Measurements from ENCODE around the gene CAV3. TPM values are rescaled to one million over a fixed set of nuclear protein-coding genes. Genes with fewer than 3 reads are reported as not detected.
A peak's percentile ranks its signal among the peaks of the same experiment; 100 is the strongest.

Gene CAV3
- total and polyA plus RNA-seq, 9 of the 15 experiments (the other 6 are each of a cell fraction or from before 2014, with no cell fraction given) = not detected

DNA sequence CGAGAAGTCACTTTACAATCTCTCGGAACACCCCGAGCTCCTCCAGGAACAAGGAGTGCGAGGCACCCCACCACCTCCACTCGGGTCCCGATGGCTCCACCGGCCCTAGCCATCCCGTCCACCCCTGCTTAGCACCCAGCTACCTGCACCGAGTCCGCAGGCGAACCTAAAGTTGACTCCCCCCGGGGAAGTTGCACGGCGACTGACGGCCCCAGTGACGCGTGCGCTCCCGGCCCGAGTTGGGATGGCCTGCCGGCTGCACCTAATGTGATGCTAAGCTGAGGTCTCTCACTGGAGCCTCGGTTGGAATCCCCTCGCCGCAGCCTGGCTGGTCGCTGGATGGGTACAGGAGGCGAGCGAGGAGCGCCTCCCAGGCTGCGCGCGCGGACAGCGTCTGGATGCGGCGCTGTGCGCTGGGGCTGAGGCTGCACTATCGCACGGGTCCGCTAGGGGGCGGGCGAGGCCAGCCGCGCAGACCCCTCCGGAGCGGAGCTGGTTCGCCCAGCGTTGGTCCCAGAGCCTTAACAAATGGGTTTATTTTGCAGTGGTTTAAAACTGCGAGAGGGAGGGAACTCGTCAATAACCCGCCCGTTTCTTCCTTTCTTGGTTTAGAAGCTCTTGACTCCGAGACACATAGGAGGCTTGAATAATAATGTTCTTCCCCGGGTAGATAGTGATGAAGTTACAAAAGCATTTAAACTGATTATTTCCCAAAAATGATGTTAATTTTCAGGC lies 35.7 kb downstream of the CAV3 start, which contains the start of gene OXTR (continued):
- TF ChIP-seq ZNF518B (CRISPR knock-in tag; IDR thresholded peaks at IDR 0.05) (no peak), ZBTB7A (IDR thresholded peaks at IDR 0.05; ENCODE audit: borderline replicate concordance, control insufficient read depth, low read depth, low read length) (peak; percentile 73; the same call in 1 of the 2 replicates), ETV5 (CRISPR knock-in tag; IDR thresholded peaks at IDR 0.05; ENCODE audit: low read depth) (no peak), ZNF347 (CRISPR knock-in tag; IDR thresholded peaks at IDR 0.05; ENCODE audit: low read depth) (no peak), FUS (optimal IDR thresholded peaks at IDR 0.05; ENCODE audit: low read depth, low read length) (peak; percentile 67), SMARCA5 (IDR thresholded peaks at IDR 0.05) (no peak), MYNN (IDR thresholded peaks at IDR 0.05) (no peak), MYNN (CRISPR knock-in tag; IDR thresholded peaks at IDR 0.05) (no peak), SMARCA4 (IDR thresholded peaks at IDR 0.05) (no peak), ATF7 (IDR thresholded peaks at IDR 0.05) (peak; percentile 37; the same call in 1 of the 2 replicates), KDM4B (IDR thresholded peaks at IDR 0.05; ENCODE audit: borderline replicate concordance in 2 of 2, low read depth in 1 of 2) (no peak)
- TF ChIP-seq, protein P1, sequence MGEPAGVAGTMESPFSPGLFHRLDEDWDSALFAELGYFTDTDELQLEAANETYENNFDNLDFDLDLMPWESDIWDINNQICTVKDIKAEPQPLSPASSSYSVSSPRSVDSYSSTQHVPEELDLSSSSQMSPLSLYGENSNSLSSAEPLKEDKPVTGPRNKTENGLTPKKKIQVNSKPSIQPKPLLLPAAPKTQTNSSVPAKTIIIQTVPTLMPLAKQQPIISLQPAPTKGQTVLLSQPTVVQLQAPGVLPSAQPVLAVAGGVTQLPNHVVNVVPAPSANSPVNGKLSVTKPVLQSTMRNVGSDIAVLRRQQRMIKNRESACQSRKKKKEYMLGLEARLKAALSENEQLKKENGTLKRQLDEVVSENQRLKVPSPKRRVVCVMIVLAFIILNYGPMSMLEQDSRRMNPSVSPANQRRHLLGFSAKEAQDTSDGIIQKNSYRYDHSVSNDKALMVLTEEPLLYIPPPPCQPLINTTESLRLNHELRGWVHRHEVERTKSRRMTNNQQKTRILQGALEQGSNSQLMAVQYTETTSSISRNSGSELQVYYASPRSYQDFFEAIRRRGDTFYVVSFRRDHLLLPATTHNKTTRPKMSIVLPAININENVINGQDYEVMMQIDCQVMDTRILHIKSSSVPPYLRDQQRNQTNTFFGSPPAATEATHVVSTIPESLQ (CRISPR knock-in tag; IDR thresholded peaks at IDR 0.05) = no peak
- TF ChIP-seq, protein P2, sequence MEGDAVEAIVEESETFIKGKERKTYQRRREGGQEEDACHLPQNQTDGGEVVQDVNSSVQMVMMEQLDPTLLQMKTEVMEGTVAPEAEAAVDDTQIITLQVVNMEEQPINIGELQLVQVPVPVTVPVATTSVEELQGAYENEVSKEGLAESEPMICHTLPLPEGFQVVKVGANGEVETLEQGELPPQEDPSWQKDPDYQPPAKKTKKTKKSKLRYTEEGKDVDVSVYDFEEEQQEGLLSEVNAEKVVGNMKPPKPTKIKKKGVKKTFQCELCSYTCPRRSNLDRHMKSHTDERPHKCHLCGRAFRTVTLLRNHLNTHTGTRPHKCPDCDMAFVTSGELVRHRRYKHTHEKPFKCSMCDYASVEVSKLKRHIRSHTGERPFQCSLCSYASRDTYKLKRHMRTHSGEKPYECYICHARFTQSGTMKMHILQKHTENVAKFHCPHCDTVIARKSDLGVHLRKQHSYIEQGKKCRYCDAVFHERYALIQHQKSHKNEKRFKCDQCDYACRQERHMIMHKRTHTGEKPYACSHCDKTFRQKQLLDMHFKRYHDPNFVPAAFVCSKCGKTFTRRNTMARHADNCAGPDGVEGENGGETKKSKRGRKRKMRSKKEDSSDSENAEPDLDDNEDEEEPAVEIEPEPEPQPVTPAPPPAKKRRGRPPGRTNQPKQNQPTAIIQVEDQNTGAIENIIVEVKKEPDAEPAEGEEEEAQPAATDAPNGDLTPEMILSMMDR (IDR thresholded peaks at IDR 0.05 in 2 of 3, conservative IDR thresholded peaks at IDR 0.05 in 1 of 3; ENCODE audit: insufficient read depth in 2 of 3, low read depth in 1 of 3, low read length in 3 of 3) = peak; percentile 97 to 99 (median 98)
